ENCODE measurements around the gene KRT74.

KRT74 gene

DNA sequence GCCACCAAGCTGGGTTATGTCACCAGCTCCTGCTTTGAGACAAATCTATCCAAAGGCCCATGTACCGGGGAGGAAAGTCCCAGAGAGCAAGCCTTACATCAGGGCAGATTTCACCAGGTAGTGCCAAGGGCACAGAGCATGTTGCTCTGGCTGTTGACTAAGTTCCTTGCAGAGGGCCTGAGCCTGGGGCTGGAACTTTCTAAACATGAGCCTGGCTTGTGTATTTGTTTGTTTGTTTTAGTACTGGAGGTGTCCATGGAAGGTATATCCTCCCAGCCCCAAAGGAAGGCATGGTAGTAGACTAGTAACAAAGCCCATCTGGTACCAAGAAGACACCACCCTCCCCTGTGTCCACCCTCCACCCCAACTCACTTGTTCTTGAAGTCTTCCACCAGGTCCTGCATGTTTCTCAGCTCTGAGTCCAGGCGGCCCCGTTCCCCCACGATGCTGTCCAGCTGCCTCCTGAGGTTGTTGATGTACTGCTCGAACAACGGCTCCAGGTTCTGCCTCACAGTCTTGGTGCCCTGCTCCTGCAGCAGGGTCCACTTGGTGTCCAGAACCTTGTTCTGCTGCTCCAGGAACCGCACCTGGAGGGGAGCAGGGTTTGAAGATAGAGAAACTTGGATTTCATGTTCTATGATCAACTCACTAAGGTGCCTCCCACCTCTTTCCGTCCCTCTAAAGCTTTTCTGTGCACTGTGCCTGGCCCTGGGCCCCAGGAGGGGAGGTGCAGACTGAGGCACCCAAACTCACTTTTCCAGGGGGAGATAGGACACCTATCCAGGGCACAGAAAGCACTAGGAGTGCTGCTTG is 54.9 kb downstream of the KRT74 start:
- DNase-seq = no peak

DNA sequence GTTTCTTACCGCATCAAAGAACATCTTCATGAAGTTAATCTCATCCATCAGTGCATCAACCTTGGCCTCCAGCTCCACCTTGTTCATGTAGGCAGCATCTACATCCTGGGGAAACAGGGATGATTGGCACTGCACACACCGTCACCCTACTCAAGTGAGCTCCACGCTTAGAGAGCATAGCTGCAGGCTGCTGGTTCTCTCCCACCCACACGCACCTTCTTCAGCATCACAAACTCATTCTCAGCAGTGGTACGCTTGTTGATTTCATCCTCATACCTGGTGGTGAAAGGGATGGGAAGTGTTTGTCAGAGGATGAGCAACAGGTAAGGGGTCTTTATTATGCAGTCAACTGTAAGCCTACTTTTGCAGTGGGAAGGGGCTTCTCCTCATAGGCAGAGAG is 55.8 kb downstream of the KRT74 start:
- DNase-seq = no peak

DNA sequence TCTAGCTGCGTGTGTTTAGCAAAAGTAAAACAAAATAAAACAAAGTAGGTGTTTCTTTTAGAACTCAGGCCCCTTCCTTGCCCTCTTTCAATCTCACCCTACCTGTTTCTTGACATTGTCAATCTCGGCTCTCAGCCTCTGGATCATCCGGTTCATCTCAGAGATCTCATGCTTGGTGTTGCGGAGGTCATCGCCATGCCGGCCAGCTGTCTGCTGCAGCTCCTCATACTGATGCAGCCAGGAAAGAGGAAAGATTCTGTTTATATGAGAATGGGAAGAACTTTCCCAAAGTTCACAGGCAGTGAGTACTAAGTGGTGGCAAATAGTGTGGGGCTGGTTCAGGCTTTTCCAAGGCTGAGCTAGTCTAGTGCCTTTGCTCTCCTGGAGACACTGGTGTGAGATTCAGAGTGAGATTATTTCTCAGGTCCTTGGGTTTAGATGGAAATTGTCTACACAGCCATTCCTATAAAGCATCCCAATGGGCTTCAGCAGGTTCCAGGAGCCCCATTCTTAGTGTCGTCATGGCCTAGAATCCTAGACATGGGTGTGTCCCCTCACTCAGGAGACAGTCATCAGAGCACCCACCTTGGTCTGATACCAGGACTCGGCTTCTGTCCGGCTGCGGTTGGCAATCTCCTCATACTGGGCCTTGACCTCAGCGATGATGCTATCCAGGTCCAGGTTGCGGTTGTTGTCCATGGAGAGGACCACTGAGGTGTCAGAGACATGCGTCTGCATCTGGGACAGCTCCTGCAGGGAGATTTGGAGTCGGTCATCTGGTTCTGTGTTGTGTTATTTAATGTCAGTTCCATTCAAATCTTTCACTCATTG is 56.4 kb downstream of the KRT74 start:
- DNase-seq = no peak

DNA sequence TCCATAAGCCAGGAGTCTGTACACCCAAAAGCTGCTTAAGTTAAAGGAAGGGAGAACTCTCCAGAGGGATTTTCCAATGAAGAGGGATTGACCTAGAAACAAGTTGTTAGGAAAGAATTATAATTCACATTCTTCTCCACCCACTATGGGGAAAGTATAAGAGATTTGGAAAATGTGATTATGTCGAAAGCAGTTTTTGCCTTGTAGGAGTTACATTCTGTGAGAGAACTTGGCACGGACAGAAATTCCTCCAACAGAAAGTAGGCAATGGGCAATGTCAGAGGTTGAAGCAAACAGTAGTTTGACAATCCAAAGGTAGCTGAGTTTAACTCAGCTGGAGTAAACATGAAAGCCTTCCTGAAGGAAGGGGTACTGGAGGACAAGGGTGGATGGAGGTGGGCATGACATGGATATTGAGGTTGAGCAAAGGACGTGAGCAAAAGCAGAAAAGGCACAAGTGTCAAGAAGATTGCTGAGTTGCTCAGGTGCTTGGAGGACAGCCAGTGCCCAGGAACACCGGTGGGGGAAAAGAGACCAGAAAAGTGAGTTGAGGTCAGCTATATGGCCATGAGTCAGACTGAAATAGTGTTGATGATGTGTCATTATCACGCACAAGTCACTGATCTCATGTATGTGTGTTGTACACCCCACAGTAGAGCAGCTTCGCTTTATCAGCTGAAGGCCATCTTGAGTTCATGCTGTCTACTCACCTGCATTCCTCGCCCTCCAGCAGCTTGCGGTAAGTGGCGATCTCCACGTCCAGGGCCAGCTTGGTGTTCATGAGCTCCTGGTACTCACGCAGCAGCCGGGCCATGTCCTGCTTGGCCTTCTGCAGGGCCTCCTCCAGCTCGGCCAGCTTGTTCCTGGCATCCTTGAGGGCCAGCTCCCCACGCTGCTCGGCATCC is 57.5 kb downstream of the KRT74 start:
- DNase-seq = no peak

Measured in NK-92 treated with Interleukin-12 subunit alpha and Interleukin-12 subunit beta, amount 100 ng/mL, for 24 hours (cell line).